Mucosa of stomach (tissue), 1 donor: Measurements from ENCODE around the gene KIF5A.
A peak's percentile ranks its signal among the peaks of the same experiment; 100 is the strongest.

Experiments
- H3K27me3 ChIP-seq: one replicate; pipeline ENCODE4 v1.7.0; 2013; ENCODE audit warnings: mild to moderate bottlenecking, low read length; ENCODE audit not compliant: control insufficient read depth, insufficient read depth
- H3K36me3 ChIP-seq: one replicate; pipeline ENCODE4 v1.7.0; 2013; ENCODE audit warnings: low read length; ENCODE audit not compliant: control insufficient read depth, insufficient read depth
- H3K4me1 ChIP-seq: one replicate; pipeline ENCODE4 v1.7.0; 2013; ENCODE audit warnings: mild to moderate bottlenecking, low read length; ENCODE audit not compliant: control insufficient read depth, insufficient read depth
- H3K4me3 ChIP-seq: one replicate; pipeline ENCODE4 v1.7.0; 2013; ENCODE audit warnings: low read length
- H3K9ac ChIP-seq: one replicate; pipeline ENCODE4 v1.7.0; 2013; ENCODE audit warnings: mild to moderate bottlenecking, low read length, moderate library complexity
- H3K9me3 ChIP-seq: one replicate; pipeline ENCODE4 v1.7.0; 2013; ENCODE audit warnings: mild to moderate bottlenecking, low read length, moderate library complexity; ENCODE audit not compliant: control insufficient read depth
- donor health status: Pancreatic carcinoma.

The KIF5A gene

GRCh38 chr12:57522011-57522886 is 27.6 kb upstream of the KIF5A start, which contains the start of gene MBD6:
Gene MBD6 (plus strand): TSS chr12:57522824. CDS start chr12:57524304, 1,480 bp downstream.
- Histone ChIP-seq H3K36me3 (peaks cover 19% of the 10 kb centered on the region), H3K9ac (peak within 1 kb of the TSS; percentile 80), H3K4me1 (peaks cover 55% of the 10 kb centered on the region), H3K4me3 (peak within 1 kb of the TSS; percentile 70), H3K27me3 (no peaks in the 10 kb centered on the region), H3K9me3 (no peaks in the 10 kb centered on the region)

- Histone ChIP-seq H3K27me3 (no peaks in the 10 kb centered on the region), H3K4me1 (peaks cover 53% of the 10 kb centered on the region), H3K4me3 (peak overlapping the region; percentile 70), H3K9me3 (no peaks in the 10 kb centered on the region), H3K36me3 (peaks cover 28% of the 10 kb centered on the region), H3K9ac (peak overlapping the region; percentile 80)
Observed at GRCh38 chr12:57522887-57523705, 26.7 kb upstream of the KIF5A start.

- no peaks in the 10 kb centered on the region for H3K27me3 ChIP-seq
- H3K4me3 ChIP-seq = peak overlapping the region; percentile 70
- H3K9ac ChIP-seq = peak overlapping the region; percentile 80
- H3K36me3 ChIP-seq = peaks cover 28% of the 10 kb centered on the region
- H3K4me1 ChIP-seq = peaks cover 45% of the 10 kb centered on the region
- no peaks in the 10 kb centered on the region for H3K9me3 ChIP-seq
Observed at GRCh38 chr12:57523706-57524614, 25.9 kb upstream of the KIF5A start.

GRCh38 chr12:57524814-57525614 is 24.8 kb upstream of the KIF5A start:
- H3K4me3 ChIP-seq = no peak overlapping the region
- H3K9ac ChIP-seq = peak overlapping the region; percentile 48
- H3K9me3 ChIP-seq = no peaks in the 10 kb centered on the region
- peaks cover 40% of the 10 kb centered on the region for H3K4me1 ChIP-seq
- peaks cover 26% of the 10 kb centered on the region for H3K36me3 ChIP-seq
- H3K27me3 ChIP-seq = no peaks in the 10 kb centered on the region

- Histone ChIP-seq H3K27me3 (no peaks in the 10 kb centered on the region), H3K36me3 (peaks cover 32% of the 10 kb centered on the region), H3K9me3 (no peaks in the 10 kb centered on the region), H3K4me1 (peaks cover 40% of the 10 kb centered on the region), H3K4me3 (no peak overlapping the region), H3K9ac (no peak overlapping the region)
Observed at GRCh38 chr12:57525615-57526383, 24.0 kb upstream of the KIF5A start.

GRCh38 chr12:57526477-57527126 is 23.2 kb upstream of the KIF5A start:
- no peaks in the 10 kb centered on the region for H3K9me3 ChIP-seq
- peaks cover 32% of the 10 kb centered on the region for H3K36me3 ChIP-seq
- no peaks in the 10 kb centered on the region for H3K27me3 ChIP-seq
- H3K4me3 ChIP-seq = no peak overlapping the region
- H3K4me1 ChIP-seq = peaks cover 33% of the 10 kb centered on the region
- H3K9ac ChIP-seq = no peak overlapping the region

- Histone ChIP-seq H3K4me1 (peaks cover 27% of the 10 kb centered on the region), H3K9ac (no peak overlapping the region), H3K27me3 (no peaks in the 10 kb centered on the region), H3K9me3 (no peaks in the 10 kb centered on the region), H3K4me3 (no peak overlapping the region), H3K36me3 (peaks cover 32% of the 10 kb centered on the region)
Observed at GRCh38 chr12:57527184-57527583, 22.7 kb upstream of the KIF5A start.

GRCh38 chr12:57528176-57528575 is 21.7 kb upstream of the KIF5A start:
- peaks cover 40% of the 10 kb centered on the region for H3K36me3 ChIP-seq
- peaks cover 25% of the 10 kb centered on the region for H3K4me1 ChIP-seq
- H3K9ac ChIP-seq = no peak overlapping the region
- H3K27me3 ChIP-seq = no peaks in the 10 kb centered on the region
- no peaks in the 10 kb centered on the region for H3K9me3 ChIP-seq
- no peak overlapping the region for H3K4me3 ChIP-seq

- no peak overlapping the region for H3K9ac ChIP-seq
- H3K27me3 ChIP-seq = no peaks in the 10 kb centered on the region
- no peak overlapping the region for H3K4me3 ChIP-seq
- H3K4me1 ChIP-seq = peaks cover 19% of the 10 kb centered on the region
- peaks cover 40% of the 10 kb centered on the region for H3K36me3 ChIP-seq
- no peaks in the 10 kb centered on the region for H3K9me3 ChIP-seq
Observed at GRCh38 chr12:57528831-57529555, 20.9 kb upstream of the KIF5A start.

- Histone ChIP-seq H3K4me3 (no peak overlapping the region), H3K9ac (no peak overlapping the region), H3K4me1 (peaks cover 11% of the 10 kb centered on the region), H3K36me3 (peaks cover 36% of the 10 kb centered on the region), H3K9me3 (no peaks in the 10 kb centered on the region), H3K27me3 (no peaks in the 10 kb centered on the region)
Observed at GRCh38 chr12:57529831-57530230, 20.0 kb upstream of the KIF5A start.
